ENCODE data around the gene LAT.
A peak's percentile ranks its signal among the peaks of the same experiment; 100 is the strongest.
"Not testable (repeated sequence)": the region's sequence is repeated elsewhere in the genome, so short reads cannot be mapped to it uniquely, and the experiment has no call there.

Gene LAT

GRCh38 chr16:28984619-28985135, at the start of gene LAT:
Gene LAT, plus strand, starts transcription at chr16:28985052. Its CDS starts 366 bp downstream, at chr16:28985418.
- Histone ChIP-seq H3K27ac (ENCODE audit: low read depth, low read length) (no peak within 1 kb of the TSS), H3K27me3 (ENCODE audit: control insufficient read depth in 1 of 2, insufficient read depth in 2 of 2, low read length in 2 of 2) (no peaks in the 10 kb centered on the region), H3K9me3 (ENCODE audit: low read length) (peaks cover 4% of the 10 kb centered on the region), H3K4me1 (ENCODE audit: insufficient read depth, low read length) (no peaks in the 10 kb centered on the region), H3K9ac (ENCODE audit: low read length) (no peak within 1 kb of the TSS), H3K4me3 (ENCODE audit: low read depth in 1 of 2, low read length in 2 of 2) (no peak within 1 kb of the TSS), H3K36me3 (ENCODE audit: insufficient read depth, low read length) (peaks cover 45% of the 10 kb centered on the region)

DNA sequence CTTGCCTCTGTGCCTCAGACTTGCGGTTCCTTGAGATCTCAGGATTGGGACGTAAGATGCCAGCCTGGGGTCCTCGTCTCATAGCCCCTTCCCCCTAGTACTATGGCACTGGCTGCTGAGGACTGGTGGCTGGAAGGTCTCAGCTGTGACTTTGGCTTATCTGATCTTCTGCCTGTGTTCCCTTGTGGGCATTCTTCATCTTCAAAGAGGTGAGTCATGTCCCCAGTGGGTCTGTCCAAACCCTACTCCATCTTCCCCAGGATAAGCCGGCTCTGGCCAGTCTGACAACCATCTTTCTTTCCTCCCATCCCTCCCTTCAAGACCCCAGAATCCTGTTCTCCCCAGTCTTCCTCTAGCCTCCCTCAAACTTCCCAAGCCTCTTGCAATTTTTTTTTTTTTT, 49.5 kb upstream of the LAT start:
- H3K9ac ChIP-seq (ENCODE audit: low read length): no peak overlapping the region
- H3K27ac ChIP-seq (ENCODE audit: low read depth, low read length): no peak overlapping the region
- H3K9me3 ChIP-seq (ENCODE audit: low read length): no peaks in the 10 kb centered on the region
- H3K27me3 ChIP-seq (ENCODE audit: control insufficient read depth in 1 of 2, insufficient read depth in 2 of 2, low read length in 2 of 2): no peaks in the 10 kb centered on the region
- no peaks in the 10 kb centered on the region for H3K4me1 ChIP-seq (ENCODE audit: insufficient read depth, low read length)
- no peak overlapping the region for H3K4me3 ChIP-seq (ENCODE audit: low read depth in 1 of 2, low read length in 2 of 2)
- H3K36me3 ChIP-seq (ENCODE audit: insufficient read depth, low read length): no peaks in the 10 kb centered on the region

GRCh38 chr16:28935924-28936783, 48.7 kb upstream of the LAT start:
- Histone ChIP-seq H3K27me3 (ENCODE audit: control insufficient read depth in 1 of 2, insufficient read depth in 2 of 2, low read length in 2 of 2) (no peaks in the 10 kb centered on the region), H3K9ac (ENCODE audit: low read length) (no peak overlapping the region), H3K4me1 (ENCODE audit: insufficient read depth, low read length) (no peaks in the 10 kb centered on the region), H3K4me3 (ENCODE audit: low read depth in 1 of 2, low read length in 2 of 2) (peak overlapping the region in 1 of 2 donors; percentile 41), H3K27ac (ENCODE audit: low read depth, low read length) (no peak overlapping the region), H3K36me3 (ENCODE audit: insufficient read depth, low read length) (no peaks in the 10 kb centered on the region), H3K9me3 (ENCODE audit: low read length) (no peaks in the 10 kb centered on the region)

- H3K27me3 ChIP-seq (ENCODE audit: control insufficient read depth in 1 of 2, insufficient read depth in 2 of 2, low read length in 2 of 2): no peaks in the 10 kb centered on the region
- H3K27ac ChIP-seq (ENCODE audit: low read depth, low read length): no peak overlapping the region
- no peaks in the 10 kb centered on the region for H3K4me1 ChIP-seq (ENCODE audit: insufficient read depth, low read length)
- no peak overlapping the region for H3K4me3 ChIP-seq (ENCODE audit: low read depth in 1 of 2, low read length in 2 of 2)
- H3K36me3 ChIP-seq (ENCODE audit: insufficient read depth, low read length): no peaks in the 10 kb centered on the region
- H3K9ac ChIP-seq (ENCODE audit: low read length): no peak overlapping the region
- H3K9me3 ChIP-seq (ENCODE audit: low read length): no peaks in the 10 kb centered on the region
Observed at GRCh38 chr16:28936784-28937155, 48.1 kb upstream of the LAT start.

DNA sequence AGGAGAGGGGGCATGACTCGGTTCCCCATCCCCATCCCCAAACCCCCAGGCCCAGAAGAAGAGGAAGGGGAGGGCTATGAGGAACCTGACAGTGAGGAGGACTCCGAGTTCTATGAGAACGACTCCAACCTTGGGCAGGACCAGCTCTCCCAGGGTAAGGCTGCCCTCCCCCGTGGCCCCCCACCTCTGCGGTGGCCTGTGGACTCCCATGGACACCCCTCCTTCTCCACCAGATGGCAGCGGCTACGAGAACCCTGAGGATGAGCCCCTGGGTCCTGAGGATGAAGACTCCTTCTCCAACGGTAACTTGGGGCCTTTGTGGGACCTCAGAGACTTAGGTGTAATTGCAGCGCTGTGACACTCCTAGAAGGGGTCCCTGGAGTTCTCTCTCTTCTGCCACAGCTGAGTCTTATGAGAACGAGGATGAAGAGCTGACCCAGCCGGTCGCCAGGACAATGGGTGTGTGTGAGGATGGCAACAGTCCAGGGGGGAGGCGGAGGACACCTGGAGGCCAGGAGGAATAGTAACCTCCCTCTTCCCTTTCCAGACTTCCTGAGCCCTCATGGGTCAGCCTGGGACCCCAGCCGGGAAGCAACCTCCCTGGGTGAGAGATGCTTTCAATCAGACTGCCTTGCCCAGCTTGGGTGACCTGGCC, 47.5 kb upstream of the LAT start:
- no peaks in the 10 kb centered on the region for H3K9me3 ChIP-seq (ENCODE audit: low read length)
- no peaks in the 10 kb centered on the region for H3K36me3 ChIP-seq (ENCODE audit: insufficient read depth, low read length)
- no peak overlapping the region for H3K9ac ChIP-seq (ENCODE audit: low read length)
- H3K27me3 ChIP-seq (ENCODE audit: control insufficient read depth in 1 of 2, insufficient read depth in 2 of 2, low read length in 2 of 2): no peaks in the 10 kb centered on the region
- no peaks in the 10 kb centered on the region for H3K4me1 ChIP-seq (ENCODE audit: insufficient read depth, low read length)
- no peak overlapping the region for H3K4me3 ChIP-seq (ENCODE audit: low read depth in 1 of 2, low read length in 2 of 2)
- no peak overlapping the region for H3K27ac ChIP-seq (ENCODE audit: low read depth, low read length)

- Histone ChIP-seq H3K9ac (ENCODE audit: low read length) (no peak overlapping the region), H3K4me1 (ENCODE audit: insufficient read depth, low read length) (no peaks in the 10 kb centered on the region), H3K36me3 (ENCODE audit: insufficient read depth, low read length) (no peaks in the 10 kb centered on the region), H3K27me3 (ENCODE audit: control insufficient read depth in 1 of 2, insufficient read depth in 2 of 2, low read length in 2 of 2) (no peaks in the 10 kb centered on the region), H3K9me3 (ENCODE audit: low read length) (no peaks in the 10 kb centered on the region), H3K27ac (ENCODE audit: low read depth, low read length) (no peak overlapping the region), H3K4me3 (ENCODE audit: low read depth in 1 of 2, low read length in 2 of 2) (no peak overlapping the region)
Observed at GRCh38 chr16:28938721-28939120, 46.1 kb upstream of the LAT start.

DNA sequence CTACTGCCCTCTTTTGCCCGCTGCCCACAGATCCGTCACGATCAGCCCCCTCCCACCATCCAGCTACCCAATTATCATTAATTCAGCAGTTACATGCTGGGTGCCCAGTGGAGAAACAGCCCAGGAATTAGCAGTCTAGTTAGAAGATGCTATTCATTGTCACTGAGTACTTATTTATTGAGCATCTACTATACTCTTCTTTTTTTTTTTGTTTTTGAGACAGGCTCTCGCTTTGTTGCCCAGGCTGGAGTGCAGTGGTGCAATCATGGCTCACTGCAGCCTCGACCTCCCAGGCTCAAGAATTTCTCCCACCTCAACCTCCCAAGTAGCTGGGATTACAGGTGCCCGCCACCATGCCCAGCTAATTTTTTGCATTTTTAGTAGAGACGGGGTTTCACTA, 45.0 kb upstream of the LAT start:
- H3K4me3 ChIP-seq (ENCODE audit: low read depth in 1 of 2, low read length in 2 of 2); H3K27ac ChIP-seq (ENCODE audit: low read depth, low read length); H3K27me3 ChIP-seq (ENCODE audit: control insufficient read depth in 1 of 2, insufficient read depth in 2 of 2, low read length in 2 of 2); H3K4me1 ChIP-seq (ENCODE audit: insufficient read depth, low read length); H3K9ac ChIP-seq (ENCODE audit: low read length); H3K9me3 ChIP-seq (ENCODE audit: low read length); H3K36me3 ChIP-seq (ENCODE audit: insufficient read depth, low read length): not testable (repeated sequence)

DNA sequence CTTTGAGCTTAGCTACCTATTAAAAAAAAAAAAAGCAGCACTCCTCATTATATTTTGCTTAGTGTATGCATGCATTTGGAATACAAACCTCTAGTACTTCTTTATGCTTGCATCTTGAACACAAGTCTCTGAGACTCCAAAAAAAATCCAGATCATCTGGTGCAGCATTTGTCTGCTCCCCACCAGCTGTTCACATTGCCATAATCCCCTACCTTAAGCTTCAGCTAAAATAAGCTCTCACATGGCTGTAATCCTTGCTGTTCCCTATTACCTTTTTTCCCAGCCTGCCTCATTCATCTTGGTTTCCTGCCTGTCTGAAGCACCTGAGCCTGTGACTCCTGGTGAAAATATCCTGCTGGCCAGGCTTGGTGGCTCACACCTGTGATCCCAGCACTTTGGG, 41.6 kb upstream of the LAT start:
- no peaks in the 10 kb centered on the region for H3K9me3 ChIP-seq (ENCODE audit: low read length)
- H3K4me1 ChIP-seq (ENCODE audit: insufficient read depth, low read length): peaks cover 9% of the 10 kb centered on the region
- H3K27ac ChIP-seq (ENCODE audit: low read depth, low read length): no peak overlapping the region
- no peak overlapping the region for H3K9ac ChIP-seq (ENCODE audit: low read length)
- H3K36me3 ChIP-seq (ENCODE audit: insufficient read depth, low read length): no peaks in the 10 kb centered on the region
- H3K4me3 ChIP-seq (ENCODE audit: low read depth in 1 of 2, low read length in 2 of 2): no peak overlapping the region
- no peaks in the 10 kb centered on the region for H3K27me3 ChIP-seq (ENCODE audit: control insufficient read depth in 1 of 2, insufficient read depth in 2 of 2, low read length in 2 of 2)

GRCh38 chr16:28946681-28947080, 38.2 kb upstream of the LAT start:
- Histone ChIP-seq H3K27me3 (ENCODE audit: control insufficient read depth in 1 of 2, insufficient read depth in 2 of 2, low read length in 2 of 2) (no peaks in the 10 kb centered on the region), H3K36me3 (ENCODE audit: insufficient read depth, low read length) (no peaks in the 10 kb centered on the region), H3K9ac (ENCODE audit: low read length) (no peak overlapping the region), H3K4me3 (ENCODE audit: low read depth in 1 of 2, low read length in 2 of 2) (no peak overlapping the region), H3K9me3 (ENCODE audit: low read length) (no peaks in the 10 kb centered on the region), H3K4me1 (ENCODE audit: insufficient read depth, low read length) (peaks cover 11% of the 10 kb centered on the region), H3K27ac (ENCODE audit: low read depth, low read length) (no peak overlapping the region)

- H3K9ac ChIP-seq (ENCODE audit: low read length): no peak within 1 kb of the TSS
- H3K9me3 ChIP-seq (ENCODE audit: low read length): no peaks in the 10 kb centered on the region
- H3K36me3 ChIP-seq (ENCODE audit: insufficient read depth, low read length): peaks cover 26% of the 10 kb centered on the region
- H3K4me1 ChIP-seq (ENCODE audit: insufficient read depth, low read length): peaks cover 11% of the 10 kb centered on the region
- no peaks in the 10 kb centered on the region for H3K27me3 ChIP-seq (ENCODE audit: control insufficient read depth in 1 of 2, insufficient read depth in 2 of 2, low read length in 2 of 2)
- H3K4me3 ChIP-seq (ENCODE audit: low read depth in 1 of 2, low read length in 2 of 2): peak within 1 kb of the TSS; percentile 51 to 66
- H3K27ac ChIP-seq (ENCODE audit: low read depth, low read length): peak within 1 kb of the TSS; percentile 73
Observed at GRCh38 chr16:28950648-28951409, 34.0 kb upstream of the LAT start, which contains the start of gene NFATC2IP. Gene NFATC2IP, plus strand, starts transcription at chr16:28950937. Its CDS starts 75 bp downstream, at chr16:28951012.

DNA sequence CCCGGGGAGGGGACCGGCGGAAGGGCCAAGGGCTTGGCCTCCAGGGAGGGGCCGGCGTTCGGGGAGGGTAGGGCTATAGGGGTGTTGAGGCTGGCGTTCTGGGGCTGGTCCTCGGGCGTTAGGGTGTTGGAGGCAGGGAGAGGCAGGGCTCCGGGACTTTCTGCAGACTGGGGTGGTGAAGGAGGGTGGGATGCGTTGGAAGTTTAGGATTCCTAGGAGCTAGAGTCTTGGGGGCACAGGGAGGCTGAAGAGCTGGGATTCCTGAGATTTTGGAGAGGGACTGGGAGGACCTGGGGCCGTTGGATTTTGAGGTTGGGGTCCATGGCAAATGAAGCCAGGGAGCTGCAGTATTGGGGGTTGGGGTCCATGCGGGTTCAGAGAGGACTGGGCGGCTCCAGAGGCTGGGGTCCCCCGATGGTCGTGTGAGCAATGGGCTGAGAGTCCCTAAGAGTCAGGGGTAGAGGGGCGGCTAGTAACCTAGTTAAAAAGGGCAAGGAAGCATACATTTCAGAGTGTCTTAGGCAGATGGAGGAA, 33.4 kb upstream of the LAT start:
- peaks cover 32% of the 10 kb centered on the region for H3K36me3 ChIP-seq (ENCODE audit: insufficient read depth, low read length)
- peak overlapping the region; percentile 51 to 66 for H3K4me3 ChIP-seq (ENCODE audit: low read depth in 1 of 2, low read length in 2 of 2)
- H3K27ac ChIP-seq (ENCODE audit: low read depth, low read length): peak overlapping the region; percentile 72
- H3K9me3 ChIP-seq (ENCODE audit: low read length): no peaks in the 10 kb centered on the region
- H3K4me1 ChIP-seq (ENCODE audit: insufficient read depth, low read length): peaks cover 10% of the 10 kb centered on the region
- no peaks in the 10 kb centered on the region for H3K27me3 ChIP-seq (ENCODE audit: control insufficient read depth in 1 of 2, insufficient read depth in 2 of 2, low read length in 2 of 2)
- no peak overlapping the region for H3K9ac ChIP-seq (ENCODE audit: low read length)

Measured in muscle layer of colon (tissue), 2 donors.